MM.1S (cell line): ENCODE results near the gene CCL26.

Experiments
- DNase-seq: peaks from one replicate; pipeline ENCODE4 v3.0.0-alpha.2; 2015
- H2AFZ ChIP-seq: fragments of 300-600 bp; sonication (generic); 2 replicates; pipeline ENCODE4 v1.6.0; 2016; ENCODE audit warnings: antibody characterized with exemption, low read length
- H3F3A ChIP-seq: fragments of 300-600 bp; sonication (generic); 2 replicates; pipeline ENCODE4 v1.6.1; 2016; ENCODE audit warnings: mild to moderate bottlenecking, antibody characterized with exemption, low read length, moderate library complexity, mixed read lengths; ENCODE audit not compliant: insufficient read depth
- H3K27ac ChIP-seq: fragments of 300-600 bp; sonication (generic); 2 replicates; pipeline ENCODE4 v1.5.1; 2016; ENCODE audit warnings: mild to moderate bottlenecking, low read length
- H3K27me3 ChIP-seq: fragments of 300-600 bp; sonication (generic); replicated peaks from 2 replicates; pipeline ENCODE4 v1.6.0; 2016; ENCODE audit warnings: low read length; ENCODE audit not compliant: insufficient read depth
- H3K36me3 ChIP-seq: fragments of 300-600 bp; sonication (generic); replicated peaks from 2 replicates; pipeline ENCODE4 v1.6.1; 2016; ENCODE audit warnings: mild to moderate bottlenecking, low read length, mixed read lengths; ENCODE audit not compliant: insufficient read depth
- H3K4me1 ChIP-seq: fragments of 300-600 bp; sonication (generic); 2 replicates; pipeline ENCODE4 v1.6.1; 2016; ENCODE audit warnings: low read length, mixed read lengths
- H3K4me2 ChIP-seq: fragments of 300-600 bp; sonication (generic); 2 replicates; pipeline ENCODE4 v1.6.0; 2016; ENCODE audit warnings: low read depth, low read length
- H3K4me3 ChIP-seq: fragments of 300-600 bp; sonication (generic); 2 replicates; pipeline ENCODE4 v1.5.1; 2016; ENCODE audit warnings: low read length, mixed read lengths
- H3K79me2 ChIP-seq: fragments of 300-600 bp; sonication (generic); 2 replicates; pipeline ENCODE4 v1.6.1; 2016; ENCODE audit warnings: mixed run types, low read length, mixed read lengths
- H3K9ac ChIP-seq: fragments of 300-600 bp; sonication (generic); 2 replicates; pipeline ENCODE4 v1.6.1; 2016; ENCODE audit warnings: low read length, mixed read lengths
- H3K9me2 ChIP-seq: fragments of 300-600 bp; sonication (generic); replicated peaks from 2 replicates; pipeline ENCODE4 v1.6.1; 2016; ENCODE audit warnings: mild to moderate bottlenecking, low read length, mixed read lengths; ENCODE audit not compliant: insufficient read depth
- H3K9me3 ChIP-seq: fragments of 300-600 bp; sonication (generic); replicated peaks from 2 replicates; pipeline ENCODE4 v1.6.1; 2016; ENCODE audit warnings: mild to moderate bottlenecking, low read length, mixed read lengths; ENCODE audit not compliant: insufficient read depth
- H4K20me1 ChIP-seq: fragments of 300-600 bp; sonication (generic); 2 replicates; pipeline ENCODE4 v1.6.1; 2016; ENCODE audit warnings: mild to moderate bottlenecking, low read length, moderate library complexity, mixed read lengths; ENCODE audit not compliant: insufficient read depth
- CTCF ChIP-seq: fragments of 300-600 bp; sonication (generic); IDR thresholded peaks from 2 replicates; pipeline ENCODE4 v1.5.1; 2016; ENCODE audit warnings: antibody characterized with exemption, low read length, mixed read lengths
- EZH2 ChIP-seq: fragments of 300-600 bp; sonication (generic); optimal IDR thresholded peaks from 2 replicates; pipeline ENCODE3; 2017; ENCODE audit warnings: low read depth, mild to moderate bottlenecking, antibody characterized with exemption, low read length, mixed read lengths
- EZH2phosphoT487 ChIP-seq: fragments of 300-600 bp; sonication (generic); IDR thresholded peaks from 2 replicates; pipeline ENCODE4 v1.6.1; 2018; ENCODE audit warnings: antibody characterized with exemption, low read length

The CCL26 gene

GRCh38 chr7:75721426-75721825 is 50.6 kb downstream of the CCL26 start:
- Histone ChIP-seq H3K36me3 (no peaks in the 10 kb centered on the region), H3K9me3 (no peaks in the 10 kb centered on the region), H3K27me3 (no peaks in the 10 kb centered on the region), H4K20me1 (no peaks in the 10 kb centered on the region), H3K79me2 (no peaks in the 10 kb centered on the region), H3K9ac (no peak overlapping the region), H3K4me3 (no peak overlapping the region), H3K9me2 (no peaks in the 10 kb centered on the region), H3K4me1 (no peaks in the 10 kb centered on the region), H3K27ac (no peak overlapping the region), H2AFZ (no peak overlapping the region), H3F3A (no peaks in the 10 kb centered on the region), H3K4me2 (no peak overlapping the region)
- TF ChIP-seq EZH2phosphoT487 (no peak), CTCF (no peak), EZH2 (no peak)
- DNase-seq: no peak

- H3K9ac ChIP-seq: no peak overlapping the region
- no peak overlapping the region for H3K27ac ChIP-seq
- H3K4me2 ChIP-seq: no peak overlapping the region
- H2AFZ ChIP-seq: no peak overlapping the region
- no peak for DNase-seq
- H3K27me3 ChIP-seq: no peaks in the 10 kb centered on the region
- H3F3A ChIP-seq: no peaks in the 10 kb centered on the region
- no peaks in the 10 kb centered on the region for H4K20me1 ChIP-seq
- no peaks in the 10 kb centered on the region for H3K9me2 ChIP-seq
- no peaks in the 10 kb centered on the region for H3K9me3 ChIP-seq
- no peak overlapping the region for H3K4me3 ChIP-seq
- TF ChIP-seq CTCF: no peak
- TF ChIP-seq EZH2phosphoT487: no peak
- no peak for TF ChIP-seq EZH2
- no peaks in the 10 kb centered on the region for H3K79me2 ChIP-seq
- H3K36me3 ChIP-seq: no peaks in the 10 kb centered on the region
- no peaks in the 10 kb centered on the region for H3K4me1 ChIP-seq
Observed at GRCh38 chr7:75719626-75720025, 52.4 kb downstream of the CCL26 start.
